CD4-positive, alpha-beta T cell (primary cell): ENCODE measurements around the gene CATSPERZ. TPM values are rescaled to one million over a fixed set of nuclear protein-coding genes. Genes with fewer than 3 reads are reported as not detected.

Source experiments
- ATAC-seq: fragments of 200-7000 bp; cut with Tn5 transposase; one replicate; pipeline ENCODE4 v1.10.0; 2022; ENCODE audit warnings: mild to moderate bottlenecking; ENCODE audit not compliant: poor library complexity
- CTCF ChIA-PET: fragments of 350-600 bp; sonication (Branson Sonifier 250); formaldehyde crosslinking; loops from one replicate; lab custom pipeline; 2021; ENCODE audit warnings: antibody characterized with exemption, inconsistent platforms; lab: Charles Lee
- POLR2A ChIA-PET: fragments of 350-600 bp; sonication (Branson Sonifier 250); formaldehyde crosslinking; loops from one replicate; lab custom pipeline; 2021; ENCODE audit warnings: antibody characterized with exemption, inconsistent platforms; lab: Charles Lee
- DNase-seq, 14 experiments: peaks; one replicate each; pipeline ENCODE4 v3.0.0-alpha.2; 2013 to 2020; ENCODE audit warnings: mixed read lengths in 2 of 14
- H3K27ac ChIP-seq, 2 donors: one replicate each; pipeline versions ENCODE4 v1.5.1 to v1.7.0; 2013; ENCODE audit warnings: low read length in 2 of 2, low read depth in 1 of 2, mild to moderate bottlenecking in 1 of 2
- H3K27me3 ChIP-seq, 2 experiments: 1 replicate in 1 of 2; 2 replicates in 1 of 2; pipeline versions ENCODE4 v1.6.1 to v1.7.0; 2013; ENCODE audit warnings: low read length in 2 of 2, control low read depth in 1 of 2, mild to moderate bottlenecking in 1 of 2, moderate library complexity in 1 of 2; ENCODE audit not compliant: insufficient read depth in 2 of 2, control insufficient read depth in 1 of 2
- H3K36me3 ChIP-seq: one replicate; pipeline ENCODE4 v1.6.1; 2013; ENCODE audit warnings: low read length, control low read depth; ENCODE audit not compliant: insufficient read depth
- H3K4me1 ChIP-seq: one replicate; pipeline ENCODE4 v1.6.1; 2013; ENCODE audit warnings: low read length, control low read depth; ENCODE audit not compliant: insufficient read depth
- H3K4me3 ChIP-seq: one replicate; pipeline ENCODE4 v1.5.1; 2013; ENCODE audit warnings: mild to moderate bottlenecking, low read length, moderate library complexity
- H3K9me3 ChIP-seq, 2 experiments: 1 replicate in 1 of 2; 2 replicates in 1 of 2; pipeline versions ENCODE4 v1.6.1 to v1.7.0; 2013; ENCODE audit warnings: low read length in 2 of 2, mild to moderate bottlenecking in 2 of 2, control low read depth in 1 of 2, moderate library complexity in 1 of 2; ENCODE audit not compliant: control insufficient read depth in 1 of 2, insufficient read depth in 1 of 2
- H3K27ac Mint-ChIP-seq: one replicate; pipeline ENCODE4 v1.8.0; 2020; ENCODE audit warnings: mixed read lengths
- H3K27me3 Mint-ChIP-seq: one replicate; pipeline ENCODE4 v1.8.0; 2021; ENCODE audit warnings: mixed read lengths
- H3K36me3 Mint-ChIP-seq: one replicate; pipeline ENCODE4 v1.8.0; 2021; ENCODE audit warnings: low read depth, mixed read lengths
- H3K4me1 Mint-ChIP-seq: one replicate; pipeline ENCODE4 v1.8.0; 2021; ENCODE audit warnings: low read depth, mixed read lengths
- H3K4me3 Mint-ChIP-seq: one replicate; pipeline ENCODE4 v1.8.0; 2020; ENCODE audit warnings: mild to moderate bottlenecking, mixed read lengths
- H3K9me3 Mint-ChIP-seq: one replicate; pipeline ENCODE4 v1.8.0; 2020; ENCODE audit warnings: mixed read lengths
- intact Hi-C, 2 experiments: fragments of 100-400 bp; cut with DNase I in 1 of 2; cut with micrococcal nuclease in 1 of 2; formaldehyde crosslinking; loops; one replicate each; pipeline versions ENCODE4 v1.15.1 to v1.9.0; 2023 to 2025; cut with DNase I, micrococcal nuclease
- total RNA-seq, 174 experiments: library from RNA in 2 of 174; stranded (reverse) in 2 of 174; gene quantifications; one replicate each; pipeline ENCODE4 v1.2.3 and lab custom pipeline; 2021 to 2026
- TF ChIP-seq, protein P1 (sequence below): fragments of 200-600 bp; IDR thresholded peaks from one replicate; pipeline ENCODE4 v1.8.0; 2022; ENCODE audit warnings: antibody characterized with exemption, mild to moderate bottlenecking

Gene CATSPERZ
- total RNA-seq, 2 experiments from 2014 or later: not detected

DNA sequence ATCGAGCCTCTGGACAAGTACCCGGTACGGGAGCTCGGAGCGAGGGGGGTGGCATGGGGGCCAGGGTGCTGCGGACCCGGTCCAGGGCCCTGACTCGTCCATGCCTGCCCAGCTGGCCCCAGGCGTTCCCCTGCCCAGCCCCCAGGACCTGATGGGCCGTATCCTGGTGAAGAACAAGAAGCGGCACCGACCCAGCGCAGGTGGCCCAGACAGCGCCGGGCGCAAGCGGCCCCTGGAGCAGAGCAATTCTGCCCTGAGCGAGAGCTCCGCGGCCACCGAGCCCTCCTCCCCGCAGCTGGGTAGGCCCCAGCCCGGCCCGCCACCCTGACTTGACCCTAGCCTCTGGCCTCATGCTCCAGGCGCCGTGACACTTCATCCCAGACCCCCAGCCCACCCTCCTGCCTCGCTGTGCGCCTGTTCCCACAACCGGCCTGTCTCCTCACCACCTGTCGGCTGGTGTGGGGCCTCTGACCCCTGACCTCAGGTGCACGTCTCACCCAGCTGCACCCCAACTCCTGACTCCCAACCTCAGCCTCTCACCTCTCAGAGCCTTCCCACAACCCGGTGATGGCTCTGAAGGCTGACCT lies 41.1 kb upstream of the CATSPERZ start:
- Mint-ChIP-seq H3K27me3 (no peaks in the 10 kb centered on the region), H3K27ac (no peak overlapping the region), H3K36me3 (peaks cover 13% of the 10 kb centered on the region), H3K4me3 (no peak overlapping the region), H3K4me1 (no peaks in the 10 kb centered on the region), H3K9me3 (no peaks in the 10 kb centered on the region)
- peaks cover 7% of the 10 kb centered on the region for H3K4me1 ChIP-seq
- DNase-seq: no peak
- intact Hi-C loops: loop anchor here in 1 of 2 experiments (10.0 kb wide), 1 partner anchor 396 kb away; no protein-coding TSS in a partner anchor
- ATAC-seq: no peak
- no peak overlapping the region for H3K4me3 ChIP-seq
- ChIA-PET POLR2A (no interaction called here), CTCF (interaction anchor here (1.0 kb wide), 1 partner anchor 55 kb away, joined by 3 read pairs; no protein-coding TSS in a partner anchor)
- H3K9me3 ChIP-seq: no peaks in the 10 kb centered on the region
- peaks cover 24% of the 10 kb centered on the region for H3K36me3 ChIP-seq
- TF ChIP-seq, protein P1, sequence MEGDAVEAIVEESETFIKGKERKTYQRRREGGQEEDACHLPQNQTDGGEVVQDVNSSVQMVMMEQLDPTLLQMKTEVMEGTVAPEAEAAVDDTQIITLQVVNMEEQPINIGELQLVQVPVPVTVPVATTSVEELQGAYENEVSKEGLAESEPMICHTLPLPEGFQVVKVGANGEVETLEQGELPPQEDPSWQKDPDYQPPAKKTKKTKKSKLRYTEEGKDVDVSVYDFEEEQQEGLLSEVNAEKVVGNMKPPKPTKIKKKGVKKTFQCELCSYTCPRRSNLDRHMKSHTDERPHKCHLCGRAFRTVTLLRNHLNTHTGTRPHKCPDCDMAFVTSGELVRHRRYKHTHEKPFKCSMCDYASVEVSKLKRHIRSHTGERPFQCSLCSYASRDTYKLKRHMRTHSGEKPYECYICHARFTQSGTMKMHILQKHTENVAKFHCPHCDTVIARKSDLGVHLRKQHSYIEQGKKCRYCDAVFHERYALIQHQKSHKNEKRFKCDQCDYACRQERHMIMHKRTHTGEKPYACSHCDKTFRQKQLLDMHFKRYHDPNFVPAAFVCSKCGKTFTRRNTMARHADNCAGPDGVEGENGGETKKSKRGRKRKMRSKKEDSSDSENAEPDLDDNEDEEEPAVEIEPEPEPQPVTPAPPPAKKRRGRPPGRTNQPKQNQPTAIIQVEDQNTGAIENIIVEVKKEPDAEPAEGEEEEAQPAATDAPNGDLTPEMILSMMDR: no peak
- no peaks in the 10 kb centered on the region for H3K27me3 ChIP-seq
- no peak overlapping the region for H3K27ac ChIP-seq

GRCh38 chr11:64259533-64260067 lies 40.6 kb upstream of the CATSPERZ start:
- TF ChIP-seq, protein P1: no peak
- Mint-ChIP-seq H3K4me3 (no peak overlapping the region), H3K9me3 (no peaks in the 10 kb centered on the region), H3K27ac (no peak overlapping the region), H3K4me1 (no peaks in the 10 kb centered on the region), H3K36me3 (peaks cover 13% of the 10 kb centered on the region), H3K27me3 (no peaks in the 10 kb centered on the region)
- Histone ChIP-seq H3K27me3 (no peaks in the 10 kb centered on the region), H3K4me1 (peaks cover 7% of the 10 kb centered on the region), H3K27ac (no peak overlapping the region), H3K36me3 (peaks cover 24% of the 10 kb centered on the region), H3K9me3 (no peaks in the 10 kb centered on the region), H3K4me3 (no peak overlapping the region)
- ChIA-PET CTCF (no interaction called here), POLR2A (no interaction called here)
- ATAC-seq (no peak), DNase-seq (peak in 1 of 14 experiments; percentile 40)
- intact Hi-C loops: loop anchor here in 1 of 2 experiments (10.0 kb wide), 1 partner anchor 395 kb away; no protein-coding TSS in a partner anchor

DNA sequence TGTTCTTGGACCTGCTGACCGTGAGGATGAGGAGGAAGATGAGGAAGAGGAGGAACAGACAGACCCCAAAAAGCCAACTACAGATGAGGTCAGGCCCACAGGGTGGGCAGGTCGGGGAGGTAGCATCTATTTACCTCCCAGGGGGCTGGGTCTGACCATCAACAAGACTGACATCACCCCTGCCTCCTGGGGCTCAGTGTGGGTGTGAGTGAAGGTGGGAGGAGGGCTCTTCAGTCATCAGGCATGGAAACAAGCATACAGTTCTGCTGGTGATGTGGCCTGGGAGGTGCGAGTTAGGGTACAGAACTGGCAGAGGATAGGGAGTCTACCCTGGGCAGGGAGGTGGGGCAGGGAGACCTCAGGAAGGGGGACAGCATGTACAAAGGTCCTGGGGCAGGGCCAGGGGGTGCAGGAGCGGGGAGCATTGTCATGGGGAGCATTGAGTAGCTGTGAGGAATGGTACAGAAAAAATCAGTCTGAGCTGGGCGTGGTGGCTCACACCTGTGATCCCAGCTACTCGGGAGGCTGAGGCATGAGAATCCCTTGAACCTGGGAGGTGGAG lies 39.9 kb upstream of the CATSPERZ start:
- Mint-ChIP-seq H3K4me3 (no peak overlapping the region), H3K9me3 (no peaks in the 10 kb centered on the region), H3K27me3 (no peaks in the 10 kb centered on the region), H3K4me1 (no peaks in the 10 kb centered on the region), H3K36me3 (peaks cover 13% of the 10 kb centered on the region), H3K27ac (no peak overlapping the region)
- intact Hi-C loops: no loop called here
- DNase-seq (no peak), ATAC-seq (no peak)
- H3K4me1 ChIP-seq: peaks cover 7% of the 10 kb centered on the region
- no peaks in the 10 kb centered on the region for H3K27me3 ChIP-seq
- ChIA-PET CTCF (no interaction called here), POLR2A (no interaction called here)
- no peak overlapping the region for H3K4me3 ChIP-seq
- no peaks in the 10 kb centered on the region for H3K9me3 ChIP-seq
- no peak overlapping the region for H3K27ac ChIP-seq
- TF ChIP-seq, protein P1: no peak
- peaks cover 24% of the 10 kb centered on the region for H3K36me3 ChIP-seq
